ENCODE measurements around the gene LHX6. TPM values are rescaled to one million over a fixed set of nuclear protein-coding genes. Genes with fewer than 3 reads are reported as not detected.

LHX6 gene
- total RNA-seq, 2 experiments from 2014 or later = not detected

DNA sequence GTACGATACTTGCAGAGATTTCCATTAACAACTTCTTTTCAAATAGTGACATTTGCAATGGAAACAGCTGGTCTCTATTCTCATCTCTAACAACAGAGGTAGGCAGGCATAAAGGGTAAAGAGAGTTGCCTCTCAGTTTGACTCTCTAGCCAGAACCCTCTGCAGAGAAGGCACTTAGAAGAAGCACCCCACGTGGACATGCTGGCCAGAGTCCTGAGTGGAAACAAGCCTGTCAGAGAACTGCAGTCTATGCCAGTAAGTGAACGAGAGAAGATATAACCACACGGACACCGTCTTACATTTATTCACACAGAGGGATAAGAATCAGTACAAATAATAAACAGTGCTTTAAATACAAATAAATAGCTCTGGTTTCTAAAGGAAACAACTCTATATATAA is 11.0 kb upstream of the LHX6 start:
- CTCF ChIA-PET = no interaction called here

GRCh38 chr9:122236681-122237080 is 7.9 kb upstream of the LHX6 start:
- CTCF ChIA-PET = no interaction called here

More for the DNA sequence above, 11.0 kb upstream of the LHX6 start:
- POLR2A ChIA-PET = no interaction called here

GRCh38 chr9:122234022-122234748 is 5.4 kb upstream of the LHX6 start:
- POLR2A ChIA-PET = no interaction called here
- CTCF ChIA-PET = no interaction called here

More at GRCh38 chr9:122236681-122237080, 7.9 kb upstream of the LHX6 start:
- POLR2A ChIA-PET = no interaction called here

- ChIA-PET POLR2A (interaction anchor here (0.6 kb wide), 1 partner anchor 38 kb away, joined by 5 read pairs; no protein-coding TSS in a partner anchor), CTCF (interaction anchor here (0.6 kb wide), 1 partner anchor 81 kb away, joined by 3 read pairs; no protein-coding TSS in a partner anchor)
These were observed 4.1 kb upstream of the LHX6 start for GRCh38 chr9:122232796-122233306.

GRCh38 chr9:122229485-122229837 is 704 bp upstream of the LHX6 start:
- ChIA-PET POLR2A (no interaction called here), CTCF (no interaction called here)

DNA sequence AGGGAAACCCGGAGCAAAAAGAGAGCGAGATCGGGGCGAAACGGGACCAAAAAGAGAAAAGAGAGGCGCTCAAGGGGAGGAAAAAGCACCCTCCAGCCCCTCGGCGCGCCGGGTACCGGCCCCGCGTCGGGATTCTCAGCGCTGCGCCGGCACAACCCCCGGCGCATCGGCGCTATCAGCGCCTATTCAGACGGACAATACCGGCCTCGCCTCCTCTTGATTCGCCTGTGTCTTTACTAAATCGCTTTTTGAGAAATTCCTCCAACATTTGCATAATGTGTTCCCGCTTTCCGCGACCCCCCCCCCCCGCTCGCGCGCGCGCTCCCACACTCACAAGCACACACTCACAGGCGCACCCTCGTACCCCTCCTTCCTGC is 578 bp downstream of the LHX6 start:
- CTCF ChIA-PET = no interaction called here
- POLR2A ChIA-PET = no interaction called here

DNA sequence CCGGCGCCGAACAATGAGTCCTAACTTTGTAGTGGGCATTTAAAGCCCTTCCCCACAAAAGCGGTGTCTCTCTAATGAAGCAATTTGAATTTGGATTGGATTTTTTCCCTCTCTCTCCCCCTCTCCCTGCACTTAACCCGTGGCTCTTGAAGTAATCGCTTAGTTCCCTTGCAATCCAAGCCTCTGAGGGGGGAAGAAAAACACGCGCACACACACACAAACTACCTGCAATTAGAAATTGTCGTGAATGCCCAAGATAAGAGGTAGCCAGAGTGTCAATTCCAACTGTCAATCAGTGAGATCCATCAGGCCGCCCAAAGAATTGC is 1.2 kb downstream of the LHX6 start:
- CTCF ChIA-PET = no interaction called here
- POLR2A ChIA-PET = no interaction called here

- ChIA-PET POLR2A (no interaction called here), CTCF (no interaction called here)
These were observed 1.8 kb downstream of the LHX6 start for GRCh38 chr9:122226758-122227574.

DNA sequence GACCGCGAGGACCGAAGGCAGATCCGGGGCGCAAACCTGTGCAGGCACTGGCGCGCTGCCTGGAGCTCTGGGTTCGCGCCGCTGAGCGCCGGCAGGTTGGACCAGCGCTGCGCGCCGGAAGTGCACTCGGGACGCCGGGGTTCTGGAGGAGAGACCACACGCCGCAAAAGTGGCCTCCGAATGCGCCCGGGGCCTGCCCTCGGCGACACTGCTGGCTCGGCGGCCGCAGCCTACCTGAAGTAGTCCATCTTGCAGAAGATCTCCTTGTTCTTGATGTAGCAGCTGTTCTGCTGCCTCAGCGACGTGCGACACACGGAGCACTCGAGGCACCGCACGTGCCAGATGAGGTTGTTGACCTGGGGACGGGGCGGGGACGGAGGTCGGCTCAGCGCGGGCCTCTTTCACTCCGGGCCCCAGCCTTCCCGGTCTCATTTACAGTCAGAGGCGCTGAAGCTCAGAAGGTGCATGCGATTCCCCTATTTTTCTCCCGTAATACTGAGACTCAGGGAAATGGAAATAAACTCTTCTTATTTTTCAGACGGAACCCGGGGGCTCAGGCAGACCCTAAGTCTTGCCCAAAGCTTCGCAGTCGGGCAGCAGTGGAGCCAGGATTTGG is 2.5 kb downstream of the LHX6 start:
- CTCF ChIA-PET = no interaction called here
- POLR2A ChIA-PET = no interaction called here

GRCh38 chr9:122225312-122226141 is 3.2 kb downstream of the LHX6 start:
- CTCF ChIA-PET = no interaction called here
- POLR2A ChIA-PET = no interaction called here

GRCh38 chr9:122223435-122223834 is 5.3 kb downstream of the LHX6 start:
- CTCF ChIA-PET = no interaction called here
- POLR2A ChIA-PET = no interaction called here

DNA sequence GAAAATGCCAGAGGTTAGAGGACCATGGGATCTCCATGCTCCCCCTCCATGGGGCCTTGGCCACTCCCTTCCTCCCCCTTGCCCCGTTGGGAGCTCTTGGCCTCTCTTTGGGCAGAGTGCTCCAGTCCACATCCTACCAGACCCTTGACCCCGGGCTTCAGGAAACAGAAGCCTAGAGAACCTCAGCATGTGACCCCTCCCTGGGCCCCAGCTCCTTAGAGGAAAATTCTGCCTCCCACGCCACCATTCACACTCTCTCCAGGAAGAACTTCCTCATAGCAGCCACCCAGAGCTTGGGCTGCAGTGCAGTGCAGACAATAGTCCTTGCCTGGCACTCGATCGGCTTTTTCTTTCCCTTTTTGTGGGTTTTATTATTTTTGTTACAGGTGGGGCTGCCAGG is 6.0 kb downstream of the LHX6 start:
- POLR2A ChIA-PET = no interaction called here

DNA sequence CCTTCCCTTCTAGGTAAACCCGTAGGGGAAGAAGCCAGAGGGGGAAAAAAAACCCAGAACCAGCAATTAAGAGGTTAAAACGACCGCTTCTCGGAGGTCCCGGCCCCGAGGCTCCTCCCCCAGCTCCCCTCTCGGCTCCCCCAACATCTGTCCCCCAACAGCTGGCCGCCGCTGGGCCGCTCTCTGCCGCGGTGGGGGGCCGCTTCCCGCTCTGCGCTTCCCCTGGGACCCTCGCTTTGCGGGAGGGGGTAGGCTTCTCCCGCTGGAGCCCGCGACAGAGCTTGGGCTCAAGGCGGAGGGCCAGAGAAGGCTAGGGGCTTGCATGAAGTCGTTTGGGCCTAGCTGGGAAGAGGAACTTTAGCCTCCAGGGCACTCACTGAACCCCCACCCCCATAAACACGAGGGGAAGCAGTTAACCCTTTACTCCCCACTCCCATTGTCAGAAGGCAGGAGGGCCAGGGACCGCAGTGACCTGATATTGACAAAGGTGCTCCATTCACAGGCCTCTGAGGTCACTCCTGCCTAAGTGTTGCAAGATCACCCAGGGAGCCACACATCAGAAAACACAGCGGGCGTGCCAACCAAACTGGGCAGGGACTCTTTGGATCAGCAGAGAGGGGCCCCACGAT is 7.5 kb downstream of the LHX6 start:
- POLR2A ChIA-PET = no interaction called here

More for the DNA sequence above, 6.0 kb downstream of the LHX6 start:
- CTCF ChIA-PET = no interaction called here

GRCh38 chr9:122220673-122221182 is 8.0 kb downstream of the LHX6 start:
- ChIA-PET CTCF (no interaction called here), POLR2A (no interaction called here)

More for the DNA sequence above, 7.5 kb downstream of the LHX6 start:
- CTCF ChIA-PET = no interaction called here

GRCh38 chr9:122219856-122220672 is 8.7 kb downstream of the LHX6 start:
- ChIA-PET POLR2A (no interaction called here), CTCF (no interaction called here)

GRCh38 chr9:122218935-122219855 is 9.6 kb downstream of the LHX6 start:
- POLR2A ChIA-PET = no interaction called here
- CTCF ChIA-PET = no interaction called here

GRCh38 chr9:122218071-122218934 is 10.5 kb downstream of the LHX6 start:
- ChIA-PET CTCF (no interaction called here), POLR2A (no interaction called here)
